SK-N-SH (cell line): Measurements from ENCODE around the gene DBH. TPM values are rescaled to one million over a fixed set of nuclear protein-coding genes. Genes with fewer than 3 reads are reported as not detected.

Source experiments
- CTCF ChIA-PET: fragments of 300-600, 350-600 bp; formaldehyde crosslinking; extraction: SDS; loops from one replicate; lab custom pipeline; 2021; lab: Yijun Ruan, JAX
- POLR2A ChIA-PET: fragments of 350-600 bp; sonication (Branson Sonifier 250); formaldehyde crosslinking; extraction: SDS; loops from one replicate; lab custom pipeline; 2020; ENCODE audit warnings: antibody characterized with exemption, inconsistent platforms; lab: Yijun Ruan, JAX
- DNase-seq: peaks from one replicate; pipeline ENCODE4 v3.0.0; 2012
- H2AFZ ChIP-seq: fragments of 200-600 bp; sonication (generic); 2 replicates; pipeline ENCODE4 v1.8.1; 2016; ENCODE audit warnings: antibody characterized with exemption, mild to moderate bottlenecking, low read depth
- H3F3A ChIP-seq: fragments of 200-600 bp; sonication (generic); replicated peaks from 2 replicates; pipeline ENCODE3; 2016; ENCODE audit warnings: antibody characterized with exemption, mild to moderate bottlenecking; ENCODE audit not compliant: insufficient read depth
- H3K27ac ChIP-seq, 2 experiments: fragments of 200-500 bp in 1 of 2; fragments of 200-600 bp in 1 of 2; sonication (Bioruptor generic) in 1 of 2; sonication (generic), shearing (Covaris generic) in 1 of 2; 2 replicates each; pipeline versions ENCODE4 v1.5.1 to v1.6.1; 2014 to 2016; ENCODE audit warnings: low read depth in 2 of 2, inconsistent platforms in 1 of 2, low read length in 1 of 2, mild to moderate bottlenecking in 1 of 2, mixed read lengths in 1 of 2
- H3K27me3 ChIP-seq: fragments of 200-600 bp; sonication (generic), shearing (Covaris generic); 2 replicates; pipeline ENCODE4 v1.6.1; 2016; ENCODE audit warnings: mixed run types; ENCODE audit not compliant: insufficient read depth
- H3K36me3 ChIP-seq, 2 experiments: fragments of 200-500 bp in 1 of 2; fragments of 200-600 bp in 1 of 2; sonication (Bioruptor generic) in 1 of 2; sonication (generic) in 1 of 2; replicated peaks in 1 of 2; 2 replicates each; pipeline versions ENCODE3 to v1.5.1; 2014 to 2016; ENCODE audit warnings: low read length in 1 of 2, mild to moderate bottlenecking in 1 of 2; ENCODE audit not compliant: insufficient read depth in 2 of 2, control insufficient read depth in 1 of 2
- H3K4me1 ChIP-seq, 2 experiments: fragments of 200-500 bp in 1 of 2; fragments of 200-600 bp in 1 of 2; sonication (Bioruptor generic) in 1 of 2; sonication (generic), shearing (Covaris generic) in 1 of 2; 2 replicates each; pipeline versions ENCODE4 v1.5.1 to v1.6.1; 2014 to 2016; ENCODE audit warnings: low read depth in 1 of 2, low read length in 1 of 2, mixed run types in 1 of 2; ENCODE audit not compliant: insufficient read depth in 2 of 2, control insufficient read depth in 1 of 2
- H3K4me2 ChIP-seq: fragments of 200-600 bp; sonication (generic), shearing (Covaris generic); 2 replicates; pipeline ENCODE4 v1.6.1; 2017; ENCODE audit warnings: mixed run types
- H3K4me3 ChIP-seq, 2 experiments: fragments of 200-500 bp in 1 of 2; fragments of 200-600 bp in 1 of 2; sonication (Bioruptor generic) in 1 of 2; sonication (generic), shearing (Covaris generic) in 1 of 2; 2 replicates each; pipeline versions ENCODE4 v1.5.1 to v1.8.1; 2014 to 2016; ENCODE audit warnings: low read depth in 2 of 2, inconsistent platforms in 1 of 2, low read length in 1 of 2, mild to moderate bottlenecking in 1 of 2, mixed read lengths in 1 of 2, moderate library complexity in 1 of 2
- H3K79me2 ChIP-seq: fragments of 200-600 bp; sonication (generic); 2 replicates; pipeline ENCODE4 v1.8.1; 2017; ENCODE audit warnings: mild to moderate bottlenecking; ENCODE audit not compliant: insufficient read depth
- H3K9ac ChIP-seq: fragments of 200-600 bp; sonication (generic); 2 replicates; pipeline ENCODE4 v1.6.1; 2017; ENCODE audit warnings: mixed run types
- H3K9me2 ChIP-seq: fragments of 200-600 bp; sonication (generic); 2 replicates; pipeline ENCODE4 v1.6.1; 2017; ENCODE audit warnings: mixed run types
- H3K9me3 ChIP-seq: fragments of 200-600 bp; sonication (generic); 2 replicates; pipeline ENCODE4 v1.6.1; 2017; ENCODE audit warnings: mixed run types, mild to moderate bottlenecking, moderate library complexity
- H4K20me1 ChIP-seq: fragments of 200-600 bp; sonication (generic); 2 replicates; pipeline ENCODE4 v1.6.1; 2017; ENCODE audit warnings: mild to moderate bottlenecking, mixed run types; ENCODE audit not compliant: insufficient read depth
- CTCF ChIP-seq: fragments of 200-600 bp; sonication (generic); IDR thresholded peaks from 2 replicates; pipeline ENCODE4 v1.6.1; 2017; ENCODE audit warnings: antibody characterized with exemption, mild to moderate bottlenecking, moderate library complexity
- ELF1 ChIP-seq: IDR thresholded peaks from 2 replicates; pipeline ENCODE4 v1.4.0; 2012
- EP300 ChIP-seq, 2 experiments: IDR thresholded peaks; 2 replicates each; pipeline versions ENCODE4 v1.4.0 to v1.6.1; 2012; ENCODE audit warnings: borderline replicate concordance in 1 of 2, low read depth in 1 of 2, low read length in 1 of 2
- FOSL2 ChIP-seq: IDR thresholded peaks from 2 replicates; pipeline ENCODE4 v1.4.0; 2012; ENCODE audit warnings: low read depth, mild to moderate bottlenecking, moderate library complexity, borderline replicate concordance
- FOXJ3 ChIP-seq: sonication (generic); formaldehyde crosslinking; IDR thresholded peaks from 2 replicates; pipeline ENCODE4 v1.5.1; 2020; ENCODE audit warnings: mild to moderate bottlenecking, missing genetic modification reagents
- GABPA ChIP-seq: IDR thresholded peaks from 2 replicates; pipeline ENCODE4 v1.4.0; 2012; ENCODE audit warnings: low read depth, mild to moderate bottlenecking
- GATA2 ChIP-seq: sonication (generic); formaldehyde crosslinking; IDR thresholded peaks from 2 replicates; pipeline ENCODE4 v1.5.0; 2020; ENCODE audit warnings: mild to moderate bottlenecking, missing genetic modification reagents
- IRF3 ChIP-seq: fragments of 150-350 bp; IDR thresholded peaks from 2 replicates; pipeline ENCODE4 v1.6.1; 2016; ENCODE audit warnings: mild to moderate bottlenecking, low read depth, low read length
- JUND ChIP-seq: IDR thresholded peaks from 2 replicates; pipeline ENCODE4 v1.4.0; 2012
- MAX ChIP-seq: IDR thresholded peaks from 2 replicates; pipeline ENCODE4 v1.4.0; 2012; ENCODE audit warnings: low read depth
- NRF1 ChIP-seq: IDR thresholded peaks from 2 replicates; pipeline ENCODE4 v1.6.1; 2012; ENCODE audit warnings: low read depth, mild to moderate bottlenecking, low read length
- POLR2AphosphoS5 ChIP-seq: IDR thresholded peaks from 2 replicates; pipeline ENCODE4 v1.6.1; 2012; ENCODE audit warnings: low read depth, low read length
- RAD21 ChIP-seq: IDR thresholded peaks from 2 replicates; pipeline ENCODE4 v1.6.1; 2012; ENCODE audit warnings: mild to moderate bottlenecking, low read length
- RXRA ChIP-seq: IDR thresholded peaks from 2 replicates; pipeline ENCODE4 v1.4.0; 2012; ENCODE audit warnings: low read depth, mild to moderate bottlenecking, borderline replicate concordance
- SIN3A ChIP-seq: IDR thresholded peaks from 2 replicates; pipeline ENCODE4 v1.6.1; 2012; ENCODE audit warnings: low read depth, mild to moderate bottlenecking, low read length, moderate library complexity, borderline replicate concordance
- TCF12 ChIP-seq: IDR thresholded peaks from 2 replicates; pipeline ENCODE4 v1.4.0; 2012
- TEAD4 ChIP-seq: IDR thresholded peaks from 2 replicates; pipeline ENCODE4 v1.4.0; 2012; ENCODE audit warnings: mild to moderate bottlenecking, borderline replicate concordance; ENCODE audit not compliant: insufficient read depth
- WGBS: methylation state at CpG from one replicate; pipeline ENCODE4 v1.1.6; 2017; ENCODE audit warnings: low lambda C conversion rate; 5-methylcytosine and 5-hydroxymethylcytosine counted together
- polyA plus RNA-seq, 3 experiments: library from polyadenylated mRNA; depleted of rRNA; stranded (reverse); fragments of >200 nt; gene quantifications; 2 replicates each; pipeline ENCODE4 v1.2.3, GENCODE V29; 2012

Gene DBH
- polyA plus RNA-seq, 1 of the 3 experiments (the other 2 are of a cell fraction) = 0.92 TPM

GRCh38 chr9:133629221-133630110 is 6.7 kb upstream of the DBH start:
- WGBS = 56% methylated on average over 14 of the region's 23 CpGs
- Histone ChIP-seq H3K4me3 (no peak overlapping the region), H3K27ac (peak overlapping the region in 1 of 2 experiments; percentile 100; a peak in 1 of 4 replicates), H3K9me2 (no peaks in the 10 kb centered on the region), H3K4me1 (peaks cover 0 to 73% of the 10 kb centered on the region in 2 experiments; a peak in 2 of 4 replicates), H3K79me2 (no peaks in the 10 kb centered on the region), H3K27me3 (peaks cover 6% of the 10 kb centered on the region; the same call in 1 of the 2 replicates)
- no peak for DNase-seq
- TF ChIP-seq FOXJ3 (CRISPR knock-in tag) = no peak
- TF ChIP-seq TEAD4 = no peak
- no peak for TF ChIP-seq GATA2 (CRISPR knock-in tag)
- no peak for TF ChIP-seq FOSL2
- TF ChIP-seq SIN3A = no peak
- no peak for TF ChIP-seq RAD21
- TF ChIP-seq EP300 (IDR thresholded peaks at IDR 0.05; ENCODE audit: borderline replicate concordance in 1 of 2, low read depth in 1 of 2, low read length in 1 of 2) = no peak
- no peak for TF ChIP-seq NRF1
- no peak for TF ChIP-seq GABPA
- no peak for TF ChIP-seq RXRA
- TF ChIP-seq POLR2AphosphoS5 = no peak
- no peak for TF ChIP-seq MAX
- TF ChIP-seq, all 33 proteins: peak for 0
- Histone ChIP-seq H2AFZ (no peak overlapping the region), H3K36me3 (no peaks in the 10 kb centered on the region), H3K9ac (no peak overlapping the region), H3K4me2 (no peak overlapping the region), H4K20me1 (no peaks in the 10 kb centered on the region), H3F3A (no peaks in the 10 kb centered on the region), H3K9me3 (no peaks in the 10 kb centered on the region)
- POLR2A ChIA-PET = interaction anchor here (1.1 to 16.4 kb wide), 2 partner anchors 20 to 44 kb away, joined by 3 to 261 read pairs; partner anchors contain the start of gene FAM163B
- CTCF ChIA-PET = interaction anchor here (0.6 to 2.2 kb wide), 5 partner anchors 42 to 115 kb away, joined by 3 to 7 read pairs (median 3); no protein-coding TSS in a partner anchor

- POLR2A ChIA-PET = interaction anchor here (1.1 to 16.4 kb wide), 3 partner anchors 20 to 70 kb away, joined by 3 to 261 read pairs (median 7); partner anchors contain the start of gene FAM163B
- Histone ChIP-seq H3K27me3 (peaks cover 14% of the 10 kb centered on the region), H3K27ac (peak overlapping the region in 1 of 2 experiments; percentile 100; a peak in 2 of 4 replicates), H3F3A (no peaks in the 10 kb centered on the region), H3K79me2 (no peaks in the 10 kb centered on the region), H4K20me1 (no peaks in the 10 kb centered on the region), H3K36me3 (no peaks in the 10 kb centered on the region), H2AFZ (no peak overlapping the region), H3K9ac (no peak overlapping the region), H3K4me1 (peaks cover 0 to 87% of the 10 kb centered on the region in 2 experiments; a peak in 2 of 4 replicates), H3K9me3 (no peaks in the 10 kb centered on the region), H3K4me2 (no peak overlapping the region), H3K4me3 (no peak overlapping the region), H3K9me2 (no peaks in the 10 kb centered on the region)
- WGBS = 41% methylated on average over 4 of the region's 12 CpGs
- DNase-seq = no peak
- CTCF ChIA-PET = interaction anchor here (1.0 to 2.0 kb wide), 4 partner anchors 22 to 97 kb away, joined by 3 to 8 read pairs (median 4); partner anchors contain the start of genes ADAMTSL2 and FAM163B
- TF ChIP-seq IRF3 (no peak), JUND (no peak), SIN3A (no peak), GATA2 (CRISPR knock-in tag) (no peak), TCF12 (no peak), CTCF (no peak), ELF1 (no peak)
Observed at GRCh38 chr9:133631111-133631510, 5.1 kb upstream of the DBH start.
